ENCODE data around the gene ATP5MC3.
"Not testable (repeated sequence)": the region's sequence is repeated elsewhere in the genome, so short reads cannot be mapped to it uniquely, and the experiment has no call there.

ATP5MC3 gene

GRCh38 chr2:175181104-175181876, at the start of gene ATP5MC3:
Gene ATP5MC3 (minus strand): TSS chr2:175181710. CDS start chr2:175181393, 317 bp downstream.
- DNase-seq (ENCODE audit: low spot score), result peak; percentile 90

GRCh38 chr2:175228601-175229000, 47.1 kb upstream of the ATP5MC3 start:
- DNase-seq (ENCODE audit: low spot score), result not testable (repeated sequence)

GRCh38 chr2:175228179-175228578, 46.7 kb upstream of the ATP5MC3 start:
- DNase-seq (ENCODE audit: low spot score), result no peak

- DNase-seq (ENCODE audit: low spot score), result no peak
Observed at GRCh38 chr2:175227393-175227792, 45.9 kb upstream of the ATP5MC3 start.

- DNase-seq (ENCODE audit: low spot score), result no peak
Observed at GRCh38 chr2:175220075-175220474, 38.6 kb upstream of the ATP5MC3 start.

GRCh38 chr2:175218551-175218950, 37.0 kb upstream of the ATP5MC3 start:
- no peak for DNase-seq (ENCODE audit: low spot score)

GRCh38 chr2:175207741-175208438, 26.4 kb upstream of the ATP5MC3 start:
- DNase-seq (ENCODE audit: low spot score), result no peak

- no peak for DNase-seq (ENCODE audit: low spot score)
Observed at GRCh38 chr2:175206866-175207265, 25.4 kb upstream of the ATP5MC3 start.

- DNase-seq (ENCODE audit: low spot score), result no peak
Observed at GRCh38 chr2:175205523-175205922, 24.0 kb upstream of the ATP5MC3 start.

GRCh38 chr2:175203621-175204496, 22.3 kb upstream of the ATP5MC3 start:
- peak; percentile 10 for DNase-seq (ENCODE audit: low spot score)

- DNase-seq (ENCODE audit: low spot score), result no peak
Observed at GRCh38 chr2:175195012-175195411, 13.5 kb upstream of the ATP5MC3 start.

GRCh38 chr2:175188761-175189160, 7.3 kb upstream of the ATP5MC3 start:
- DNase-seq (ENCODE audit: low spot score), result no peak

GRCh38 chr2:175187378-175187777, 5.9 kb upstream of the ATP5MC3 start:
- peak; percentile 15 for DNase-seq (ENCODE audit: low spot score)

- DNase-seq (ENCODE audit: low spot score), result no peak
Observed at GRCh38 chr2:175183674-175184073, 2.2 kb upstream of the ATP5MC3 start.

- no peak for DNase-seq (ENCODE audit: low spot score)
Observed at GRCh38 chr2:175181877-175182308, 383 bp upstream of the ATP5MC3 start.

- no peak for DNase-seq (ENCODE audit: low spot score)
Observed at GRCh38 chr2:175180701-175181103, 808 bp downstream of the ATP5MC3 start.

GRCh38 chr2:175176624-175177023, 4.9 kb downstream of the ATP5MC3 start:
- DNase-seq (ENCODE audit: low spot score), result no peak

GRCh38 chr2:175175896-175176295, 5.6 kb downstream of the ATP5MC3 start:
- DNase-seq (ENCODE audit: low spot score), result no peak

GRCh38 chr2:175175320-175175719, 6.2 kb downstream of the ATP5MC3 start:
- no peak for DNase-seq (ENCODE audit: low spot score)

- no peak for DNase-seq (ENCODE audit: low spot score)
Observed at GRCh38 chr2:175170659-175171304, 10.7 kb downstream of the ATP5MC3 start.

- DNase-seq (ENCODE audit: low spot score), result no peak
Observed at GRCh38 chr2:175169191-175169590, 12.3 kb downstream of the ATP5MC3 start.

GRCh38 chr2:175168564-175168945, 13.0 kb downstream of the ATP5MC3 start:
- no peak for DNase-seq (ENCODE audit: low spot score)
